MCF 10A (cell line): ENCODE data around the gene C4orf36. TPM values are rescaled to one million over a fixed set of nuclear protein-coding genes. Genes with fewer than 3 reads are reported as not detected.

ENCODE experiments used
- BruUV-seq: library from RNA; stranded (reverse); fragments of 400-500 nt; replicated peaks from 2 replicates; lab custom pipeline; 2021; lab: Mats Ljungman, UMichigan
- CTCF ChIA-PET: fragments of 300-600 bp; sonication (Branson Sonifier 250); formaldehyde crosslinking; extraction: SDS; loops from one replicate; lab custom pipeline; 2021; ENCODE audit warnings: antibody characterized with exemption, inconsistent platforms; lab: Yijun Ruan, JAX
- POLR2A ChIA-PET: fragments of 300-600, 350-650 bp; sonication (Branson Sonifier 250); formaldehyde crosslinking; extraction: SDS; loops from one replicate; lab custom pipeline; 2020; ENCODE audit warnings: antibody characterized with exemption, inconsistent platforms; lab: Yijun Ruan, JAX
- DNase-seq: peaks from one replicate; pipeline ENCODE4 v3.0.0-alpha.2; 2018; ENCODE audit not compliant: unreplicated experiment
- H3K27ac Mint-ChIP-seq: one replicate; pipeline ENCODE4 v1.8.0; 2022; ENCODE audit warnings: mild to moderate bottlenecking, low read depth, mixed read lengths; ENCODE audit not compliant: unreplicated experiment
- H3K27me3 Mint-ChIP-seq: one replicate; pipeline ENCODE4 v1.8.0; 2022; ENCODE audit warnings: mixed read lengths; ENCODE audit not compliant: insufficient read depth, unreplicated experiment
- H3K36me3 Mint-ChIP-seq: one replicate; pipeline ENCODE4 v1.8.0; 2022; ENCODE audit warnings: mild to moderate bottlenecking, moderate library complexity, mixed read lengths; ENCODE audit not compliant: insufficient read depth, unreplicated experiment
- H3K4me1 Mint-ChIP-seq: one replicate; pipeline ENCODE4 v1.8.0; 2022; ENCODE audit warnings: mixed read lengths; ENCODE audit not compliant: insufficient read depth, unreplicated experiment
- H3K4me3 Mint-ChIP-seq: one replicate; pipeline ENCODE4 v1.8.0; 2022; ENCODE audit warnings: mild to moderate bottlenecking, moderate library complexity, mixed read lengths; ENCODE audit not compliant: unreplicated experiment
- H3K9me3 Mint-ChIP-seq: one replicate; pipeline ENCODE4 v1.8.0; 2022; ENCODE audit warnings: mixed read lengths; ENCODE audit not compliant: unreplicated experiment
- CTCF ChIP-seq: fragments of 200-600 bp; IDR thresholded peaks from one replicate; pipeline ENCODE4 v1.8.0; 2022; ENCODE audit warnings: antibody characterized with exemption, mild to moderate bottlenecking; ENCODE audit not compliant: unreplicated experiment
- intact Hi-C: fragments of 100-400 bp; cut with micrococcal nuclease; formaldehyde crosslinking; loops from 2 replicates; pipeline ENCODE4 v1.14.1; 2022
- total RNA-seq: library from RNA; stranded (reverse); gene quantifications from 2 replicates; pipeline ENCODE4 v1.2.3, GENCODE V29; 2022

Gene C4orf36
- total RNA-seq, 1 experiment from 2014 or later, result 2.9 TPM

GRCh38 chr4:86938771-86939520 lies 46.7 kb upstream of the C4orf36 start:
- no peaks in the 10 kb centered on the region for H3K9me3 Mint-ChIP-seq
- H3K27me3 Mint-ChIP-seq, result no peaks in the 10 kb centered on the region
- no peak for TF ChIP-seq CTCF
- H3K36me3 Mint-ChIP-seq, result peaks cover 12% of the 10 kb centered on the region
- H3K4me1 Mint-ChIP-seq, result peaks cover 25% of the 10 kb centered on the region
- BruUV-seq, result no TSS peak
- POLR2A ChIA-PET, result interaction anchor here (0.6 to 11.3 kb wide), 12 partner anchors 11 to 345 kb away, joined by 3 to 256 read pairs (median 4); partner anchors contain the start of genes KLHL8 and PTPN13
- H3K4me3 Mint-ChIP-seq, result peak overlapping the region; percentile 31
- peak overlapping the region; percentile 19 for H3K27ac Mint-ChIP-seq
- DNase-seq, result no peak
- CTCF ChIA-PET, result interaction anchor here (0.6 to 2.0 kb wide), 4 partner anchors 13 to 142 kb away, joined by 3 to 7 read pairs (median 6); no protein-coding TSS in a partner anchor
- intact Hi-C loops, result no loop called here

DNA sequence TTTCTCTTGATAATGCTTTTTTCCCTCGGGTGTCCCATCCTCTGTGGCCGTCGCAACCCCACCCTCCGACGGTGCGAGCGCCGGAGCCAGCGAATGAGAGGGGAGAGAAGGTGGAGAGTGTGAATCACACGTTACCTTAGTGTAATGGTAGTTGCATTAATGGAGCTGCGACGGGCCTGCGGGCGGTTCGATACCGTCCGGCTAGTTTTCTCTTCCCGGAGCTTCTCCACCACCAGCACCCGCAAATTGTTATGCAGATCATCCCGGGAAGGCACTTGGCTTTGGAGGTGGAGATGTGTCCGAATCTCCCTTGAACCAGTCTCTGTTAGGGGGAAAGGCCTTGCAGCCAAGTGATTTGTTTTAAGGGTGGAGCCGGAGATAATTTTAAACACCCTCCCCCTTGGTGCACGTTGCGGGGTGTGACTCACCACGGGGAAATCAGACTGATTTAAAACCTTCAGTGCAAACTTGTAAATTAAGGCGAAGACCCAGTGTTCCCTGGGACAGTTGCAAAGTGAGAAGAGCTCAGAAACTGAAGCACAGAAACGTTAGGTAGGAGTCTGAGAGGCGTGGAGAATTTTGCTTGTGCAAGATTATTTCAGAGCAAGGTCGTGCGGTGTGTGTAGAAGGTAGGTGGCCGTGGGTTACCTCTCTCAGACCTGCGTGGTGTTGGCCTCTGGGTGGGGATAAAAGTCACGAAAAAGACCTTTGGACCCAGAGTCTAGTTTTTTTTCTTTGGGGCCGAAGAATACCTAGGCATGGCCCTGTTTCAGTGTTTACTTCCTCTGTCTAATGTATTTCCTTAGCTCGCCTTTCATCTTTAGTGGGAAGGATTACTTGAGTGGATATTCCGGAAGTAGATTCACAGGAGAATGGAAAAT lies 43.9 kb upstream of the C4orf36 start:
- no peaks in the 10 kb centered on the region for H3K27me3 Mint-ChIP-seq
- peaks cover 36% of the 10 kb centered on the region for H3K4me1 Mint-ChIP-seq
- DNase-seq, result peak; percentile 89
- H3K4me3 Mint-ChIP-seq, result peak overlapping the region; percentile 85
- no peak for TF ChIP-seq CTCF
- POLR2A ChIA-PET, result interaction anchor here (0.6 to 11.3 kb wide), 33 partner anchors 8 to 521 kb away, joined by 3 to 256 read pairs (median 6); partner anchors contain the start of genes KLHL8 and PTPN13
- H3K9me3 Mint-ChIP-seq, result no peaks in the 10 kb centered on the region
- intact Hi-C loops, result loop anchor here (1.0 to 2.0 kb wide), 5 partner anchors 14 to 185 kb away; no protein-coding TSS in a partner anchor
- BruUV-seq, result TSS peak; percentile 66
- CTCF ChIA-PET, result interaction anchor here (0.5 to 7.1 kb wide), 12 partner anchors 9 to 299 kb away, joined by 3 to 61 read pairs (median 4); no protein-coding TSS in a partner anchor
- peak overlapping the region; percentile 91 for H3K27ac Mint-ChIP-seq
- peaks cover 19% of the 10 kb centered on the region for H3K36me3 Mint-ChIP-seq

DNA sequence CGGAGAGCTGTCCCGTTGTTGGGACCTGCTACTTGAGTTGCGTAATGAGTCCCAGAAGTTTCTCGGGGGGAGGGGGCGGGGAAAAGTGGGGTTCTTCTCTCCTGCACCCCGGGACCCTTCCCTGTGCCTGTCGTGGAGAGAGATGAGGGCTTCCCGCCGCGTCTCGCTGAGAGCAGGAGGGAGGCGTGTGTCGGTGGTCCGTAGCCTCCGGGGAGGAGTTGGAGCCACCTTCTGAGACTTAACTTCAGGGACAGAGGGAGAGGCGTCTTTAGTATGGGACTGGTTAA lies 43.3 kb upstream of the C4orf36 start:
- Mint-ChIP-seq H3K4me3 (peak overlapping the region; percentile 85), H3K4me1 (peaks cover 39% of the 10 kb centered on the region), H3K27ac (peak overlapping the region; percentile 91), H3K36me3 (peaks cover 21% of the 10 kb centered on the region), H3K9me3 (no peaks in the 10 kb centered on the region), H3K27me3 (no peaks in the 10 kb centered on the region)
- TSS peak; percentile 57 for BruUV-seq
- POLR2A ChIA-PET, result interaction anchor here (0.7 to 11.3 kb wide), 28 partner anchors 7 to 341 kb away, joined by 3 to 256 read pairs (median 6); partner anchors contain the start of genes KLHL8 and PTPN13
- CTCF ChIA-PET, result interaction anchor here (0.5 to 7.1 kb wide), 8 partner anchors 13 to 300 kb away, joined by 3 to 61 read pairs (median 6); no protein-coding TSS in a partner anchor
- no peak for TF ChIP-seq CTCF
- intact Hi-C loops, result loop anchor here (1.0 to 2.0 kb wide), 2 partner anchors 13 to 185 kb away; no protein-coding TSS in a partner anchor
- DNase-seq, result no peak
